Keratinocyte (primary cell): Measurements from ENCODE around the gene ASCC2. TPM values are rescaled to one million over a fixed set of nuclear protein-coding genes. Genes with fewer than 3 reads are reported as not detected.

Experiments
- DNase-seq: peaks from one replicate; pipeline ENCODE4 v3.0.0-alpha.2; 2011; ENCODE audit warnings: low read depth, missing footprints, low spot score
- FAIRE-seq: peaks from 2 replicates; lab custom pipeline; 2011; peaks lifted over from hg19 to GRCh38; lab: Jason Lieb, UNC
- H2AFZ ChIP-seq: 2 replicates; pipeline ENCODE4 v1.6.0; 2012; ENCODE audit warnings: low read length, control low read depth, inconsistent platforms; ENCODE audit not compliant: control insufficient read depth
- H3K27ac ChIP-seq: 2 replicates; pipeline ENCODE4 v1.5.1; 2011; ENCODE audit warnings: low read length; ENCODE audit not compliant: control insufficient read depth, insufficient read depth
- H3K27me3 ChIP-seq: 3 replicates; pipeline ENCODE4 v1.6.0; 2011; ENCODE audit warnings: low read length; ENCODE audit not compliant: control insufficient read depth, insufficient read depth; ENCODE audit errors: extremely low read depth
- H3K36me3 ChIP-seq, 2 experiments: 2 replicates in 1 of 2; 3 replicates in 1 of 2; pipeline ENCODE4 v1.5.1; 2011; ENCODE audit warnings: low read length in 2 of 2, mild to moderate bottlenecking in 1 of 2; ENCODE audit not compliant: control insufficient read depth in 2 of 2, insufficient read depth in 2 of 2; ENCODE audit errors: extremely low read depth in 1 of 2
- H3K4me1 ChIP-seq: 3 replicates; pipeline ENCODE4 v1.5.1; 2011; ENCODE audit warnings: low read length; ENCODE audit not compliant: control insufficient read depth, insufficient read depth; ENCODE audit errors: extremely low read depth
- H3K4me2 ChIP-seq: 3 replicates; pipeline ENCODE4 v1.6.0; 2011; ENCODE audit warnings: low read depth, low read length; ENCODE audit not compliant: control insufficient read depth, insufficient read depth; ENCODE audit errors: extremely low read depth
- H3K4me3 ChIP-seq, 3 experiments: fragments of 200-600 bp in 1 of 3; sonication (generic) in 1 of 3; 2 replicates in 2 of 3; 3 replicates in 1 of 3; pipeline ENCODE4 v1.5.1; 2011 to 2016; ENCODE audit warnings: low read length in 3 of 3, mild to moderate bottlenecking in 3 of 3, control low read depth in 2 of 3, inconsistent platforms in 1 of 3, low read depth in 1 of 3, mixed read lengths in 1 of 3, mixed run types in 1 of 3, moderate library complexity in 1 of 3; ENCODE audit not compliant: control insufficient read depth in 2 of 3, insufficient read depth in 2 of 3; ENCODE audit errors: extremely low read depth in 1 of 3
- H3K79me2 ChIP-seq: 2 replicates; pipeline ENCODE4 v1.6.0; 2012; ENCODE audit warnings: low read length; ENCODE audit not compliant: control insufficient read depth, insufficient read depth
- H3K9ac ChIP-seq: 3 replicates; pipeline ENCODE4 v1.6.0; 2011; ENCODE audit warnings: low read length; ENCODE audit not compliant: control insufficient read depth, insufficient read depth; ENCODE audit errors: extremely low read depth
- H3K9me1 ChIP-seq: 3 replicates; pipeline ENCODE4 v1.6.0; 2011; ENCODE audit warnings: low read length; ENCODE audit not compliant: control insufficient read depth, insufficient read depth; ENCODE audit errors: extremely low read depth
- H3K9me3 ChIP-seq: 2 replicates; pipeline ENCODE4 v1.5.1; 2012; ENCODE audit warnings: low read depth, low read length; ENCODE audit not compliant: control insufficient read depth
- H4K20me1 ChIP-seq: 3 replicates; pipeline ENCODE4 v1.6.0; 2011; ENCODE audit warnings: low read length; ENCODE audit not compliant: control insufficient read depth, insufficient read depth; ENCODE audit errors: extremely low read depth
- CTCF ChIP-seq, 3 experiments: IDR thresholded peaks in 1 of 3; conservative IDR thresholded peaks in 1 of 3; optimal IDR thresholded peaks in 1 of 3; 2 replicates in 2 of 3; 3 replicates in 1 of 3; pipeline versions ENCODE3 to v1.5.1; 2011; ENCODE audit warnings: low read length in 3 of 3, mild to moderate bottlenecking in 3 of 3, moderate library complexity in 2 of 3, control low read depth in 1 of 3, inconsistent platforms in 1 of 3; ENCODE audit not compliant: insufficient read depth in 2 of 3; ENCODE audit errors: extremely low read depth in 1 of 3
- EZH2 ChIP-seq: IDR thresholded peaks from one replicate; pipeline ENCODE4 v1.6.1; 2012; ENCODE audit warnings: inconsistent platforms, mild to moderate bottlenecking, low read length, moderate library complexity
- dilution Hi-C: fragments of 300-500 bp; cut with MboI; formaldehyde crosslinking; loops from one replicate; pipeline ENCODE4 v1.7.0; 2020; ENCODE audit warnings: low sequenced_read_pairs; ENCODE audit not compliant: extremely low pct_ligation_motif_present
- polyA plus RNA-seq, 5 experiments: library from polyadenylated mRNA; depleted of rRNA in 3 of 5; stranded (reverse) in 3 of 5; stranded (forward) in 1 of 5; unstranded in 1 of 5; fragments of >200 nt; gene quantifications; 1 replicate in 1 of 5; 2 replicates in 3 of 5; 3 replicates in 1 of 5; pipeline versions ENCODE4 v1.2.1 to v1.2.3, GENCODE V29; 2011 to 2012; ENCODE audit warnings: missing spikeins in 2 of 5, low read depth in 1 of 5, low replicate concordance in 1 of 5

The ASCC2 gene
- polyA plus RNA-seq, 1 donor (not counting 4 experiments of a cell fraction or from before 2014, with no cell fraction given), result 51.3 TPM

GRCh38 chr22:29758068-29758622, 79.9 kb downstream of the ASCC2 start:
- FAIRE-seq, result no peak

DNA sequence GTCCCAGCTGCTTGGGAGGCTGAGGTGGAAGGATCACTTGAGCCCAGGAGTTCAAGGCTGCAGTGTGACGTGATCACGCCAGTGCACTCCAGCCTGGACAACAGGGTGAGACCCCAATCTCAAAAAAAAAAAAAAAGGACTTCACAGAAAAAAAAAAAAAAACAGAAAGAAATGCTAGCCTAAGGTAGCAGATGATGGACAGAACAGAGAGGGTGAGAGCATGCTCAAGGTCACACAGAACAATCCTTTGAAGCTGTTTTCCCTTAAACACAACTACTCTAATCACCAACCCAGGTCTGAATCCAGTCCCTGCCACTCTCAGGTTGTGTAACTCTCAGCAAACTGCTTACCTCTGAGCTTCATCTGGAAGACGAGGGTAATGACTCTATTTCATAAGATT, 81.0 kb downstream of the ASCC2 start:
- Histone ChIP-seq H3K9me1 (no peaks in the 10 kb centered on the region), H3K36me3 (no peaks in the 10 kb centered on the region), H3K4me1 (no peaks in the 10 kb centered on the region), H3K9me3 (no peaks in the 10 kb centered on the region), H2AFZ (no peak overlapping the region), H3K9ac (no peak overlapping the region), H4K20me1 (no peaks in the 10 kb centered on the region), H3K79me2 (no peaks in the 10 kb centered on the region), H3K27ac (no peak overlapping the region), H3K27me3 (no peaks in the 10 kb centered on the region), H3K4me2 (no peak overlapping the region), H3K4me3 (no peak overlapping the region)
- dilution Hi-C loops, result no loop called here
- FAIRE-seq (no peak), DNase-seq (no peak)
- TF ChIP-seq CTCF (optimal IDR thresholded peaks at IDR 0.05 in 1 of 3, IDR thresholded peaks at IDR 0.05 in 1 of 3, conservative IDR thresholded peaks at IDR 0.05 in 1 of 3; ENCODE audit: extremely low read depth in 1 of 3, insufficient read depth in 2 of 3, low read length in 3 of 3), result no peak
- no peak for TF ChIP-seq EZH2

More at GRCh38 chr22:29758068-29758622, 79.9 kb downstream of the ASCC2 start:
- Histone ChIP-seq H3K9me1 (no peaks in the 10 kb centered on the region), H3K4me3 (no peak overlapping the region), H3K27me3 (no peaks in the 10 kb centered on the region), H3K9me3 (no peaks in the 10 kb centered on the region), H3K79me2 (no peaks in the 10 kb centered on the region), H4K20me1 (no peaks in the 10 kb centered on the region), H3K4me2 (no peak overlapping the region), H3K36me3 (no peaks in the 10 kb centered on the region), H3K9ac (no peak overlapping the region), H3K4me1 (no peaks in the 10 kb centered on the region), H3K27ac (no peak overlapping the region), H2AFZ (no peak overlapping the region)
- no peak for DNase-seq
- dilution Hi-C loops, result no loop called here
- TF ChIP-seq EZH2, result no peak
- no peak for TF ChIP-seq CTCF (optimal IDR thresholded peaks at IDR 0.05 in 1 of 3, IDR thresholded peaks at IDR 0.05 in 1 of 3, conservative IDR thresholded peaks at IDR 0.05 in 1 of 3; ENCODE audit: extremely low read depth in 1 of 3, insufficient read depth in 2 of 3, low read length in 3 of 3)
